Cardiac fibroblast (primary cell): ENCODE results near the gene MFN2.
A peak's percentile ranks its signal among the peaks of the same experiment; 100 is the strongest.

Experiments
- DNase-seq, 2 donors: peaks; one replicate each; pipeline versions ENCODE4 v3.0.0 to v3.0.0-alpha.2; 2010; ENCODE audit warnings: low read depth in 2 of 2
- H3K4me3 ChIP-seq, 2 donors: replicated peaks in 1 of 2; 1 replicate in 1 of 2; 2 replicates in 1 of 2; pipeline ENCODE4 v1.5.1; 2011; ENCODE audit warnings: low read depth in 2 of 2, low read length in 2 of 2, mild to moderate bottlenecking in 2 of 2, moderate library complexity in 1 of 2
- TF ChIP-seq, protein P1 (sequence below): IDR thresholded peaks from one replicate; pipeline ENCODE4 v1.5.1; 2011; ENCODE audit warnings: low read depth, mild to moderate bottlenecking, low read length, inconsistent platforms

The MFN2 gene

DNA sequence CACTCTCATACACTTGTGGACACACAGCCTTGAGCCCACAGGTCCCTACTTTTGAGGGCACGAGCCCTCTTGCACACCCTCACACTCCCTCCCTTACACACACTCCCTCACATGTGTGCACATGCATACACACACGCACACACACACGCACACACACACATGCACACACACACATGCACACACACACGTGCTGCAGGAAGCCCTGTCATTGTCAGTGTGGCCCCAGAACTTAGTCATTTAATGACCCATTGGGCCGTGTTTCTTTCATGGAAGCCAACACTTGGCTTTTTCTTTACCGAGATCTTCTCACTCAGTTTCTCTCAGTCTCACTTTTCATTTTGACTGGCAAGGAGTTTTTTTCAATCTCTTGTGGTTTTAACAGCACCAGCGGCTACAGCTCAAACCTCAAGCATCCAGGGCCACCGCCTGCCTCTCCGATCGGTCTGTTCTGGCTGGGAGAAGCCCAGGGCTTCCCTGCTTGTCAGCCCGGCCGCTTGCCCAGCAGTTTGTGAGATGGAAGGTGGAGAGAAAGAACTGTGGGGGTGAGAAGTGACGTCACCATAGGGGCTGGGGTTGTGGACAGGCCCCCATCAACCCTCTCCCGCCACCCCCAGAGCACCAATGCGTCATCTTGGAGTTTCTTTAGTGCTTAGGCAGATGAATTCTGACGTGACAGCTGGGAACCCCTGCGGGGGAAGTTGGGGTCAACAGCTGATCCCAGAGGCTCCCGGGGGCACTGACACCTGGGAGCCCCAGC is 67.1 kb downstream of the MFN2 start:
- TF ChIP-seq, protein P1, sequence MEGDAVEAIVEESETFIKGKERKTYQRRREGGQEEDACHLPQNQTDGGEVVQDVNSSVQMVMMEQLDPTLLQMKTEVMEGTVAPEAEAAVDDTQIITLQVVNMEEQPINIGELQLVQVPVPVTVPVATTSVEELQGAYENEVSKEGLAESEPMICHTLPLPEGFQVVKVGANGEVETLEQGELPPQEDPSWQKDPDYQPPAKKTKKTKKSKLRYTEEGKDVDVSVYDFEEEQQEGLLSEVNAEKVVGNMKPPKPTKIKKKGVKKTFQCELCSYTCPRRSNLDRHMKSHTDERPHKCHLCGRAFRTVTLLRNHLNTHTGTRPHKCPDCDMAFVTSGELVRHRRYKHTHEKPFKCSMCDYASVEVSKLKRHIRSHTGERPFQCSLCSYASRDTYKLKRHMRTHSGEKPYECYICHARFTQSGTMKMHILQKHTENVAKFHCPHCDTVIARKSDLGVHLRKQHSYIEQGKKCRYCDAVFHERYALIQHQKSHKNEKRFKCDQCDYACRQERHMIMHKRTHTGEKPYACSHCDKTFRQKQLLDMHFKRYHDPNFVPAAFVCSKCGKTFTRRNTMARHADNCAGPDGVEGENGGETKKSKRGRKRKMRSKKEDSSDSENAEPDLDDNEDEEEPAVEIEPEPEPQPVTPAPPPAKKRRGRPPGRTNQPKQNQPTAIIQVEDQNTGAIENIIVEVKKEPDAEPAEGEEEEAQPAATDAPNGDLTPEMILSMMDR: no peak
- H3K4me3 ChIP-seq: no peak overlapping the region
- DNase-seq: no peak

DNA sequence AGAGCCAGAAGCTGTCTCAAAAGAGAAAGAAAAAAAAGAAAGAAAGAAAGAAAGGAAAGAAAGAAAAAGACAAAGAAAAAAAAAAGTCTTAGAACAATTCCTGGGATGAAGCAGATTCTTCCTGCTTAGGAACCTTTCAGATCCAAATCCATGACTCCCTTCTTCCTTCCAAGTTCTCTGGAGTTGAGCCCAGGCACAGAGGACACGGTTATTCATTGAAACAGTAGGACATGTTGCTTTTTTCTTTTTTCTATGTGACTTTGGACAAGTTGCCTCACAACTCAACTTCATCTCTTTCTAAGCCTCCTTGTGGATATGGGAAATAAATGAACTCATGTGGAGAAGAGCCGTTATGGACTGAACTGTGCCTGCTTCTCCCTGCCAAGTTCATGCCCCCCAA is 68.1 kb downstream of the MFN2 start:
- DNase-seq: no peak
- H3K4me3 ChIP-seq: no peak overlapping the region
- TF ChIP-seq, protein P1: no peak

DNA sequence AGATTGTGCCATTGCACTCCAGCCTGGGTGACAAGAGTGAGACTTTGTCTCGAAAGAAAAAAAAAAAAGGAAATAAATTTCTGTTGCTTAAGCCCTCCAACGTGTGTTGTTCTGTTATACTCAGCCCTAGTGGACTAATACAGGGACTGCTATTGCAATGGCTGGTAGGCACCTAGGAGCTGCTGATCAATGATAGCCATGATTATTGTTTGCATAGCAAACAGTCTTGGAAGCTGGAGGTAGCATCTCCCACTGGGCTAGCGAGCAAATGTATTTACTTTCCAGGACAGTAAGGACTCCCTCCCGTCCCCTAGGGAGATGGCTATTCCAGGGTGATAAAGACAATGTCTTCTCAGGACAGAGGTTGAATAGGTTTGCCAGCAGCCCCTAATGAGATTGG is 69.4 kb downstream of the MFN2 start:
- H3K4me3 ChIP-seq: no peak overlapping the region
- DNase-seq: no peak
- TF ChIP-seq, protein P1: no peak

- no peak for DNase-seq
- H3K4me3 ChIP-seq: no peak overlapping the region
- TF ChIP-seq, protein P1: no peak
Observed at GRCh38 chr1:12051361-12051760, 71.1 kb downstream of the MFN2 start.

- DNase-seq: peak; percentile 85 to 87
- TF ChIP-seq, protein P1: no peak
- no peak overlapping the region for H3K4me3 ChIP-seq
Observed at GRCh38 chr1:12052008-12052573, 71.8 kb downstream of the MFN2 start.

GRCh38 chr1:12052997-12053686 is 72.9 kb downstream of the MFN2 start:
- DNase-seq: no peak
- no peak overlapping the region for H3K4me3 ChIP-seq
- TF ChIP-seq, protein P1: no peak
